ENCODE results near the gene KIR3DL1. TPM values are rescaled to one million over a fixed set of nuclear protein-coding genes. Genes with fewer than 3 reads are reported as not detected.

Gene KIR3DL1
- total RNA-seq, 1 donor from 2014 or later: not detected

Small RNAs within 50 kb of the gene (small RNA-seq; reads per million reads assigned to genes)
- gene KIR3DP1: not detected
- not detected for gene RNU6-222P

Other genes starting within 250 kb of the KIR3DL1 start
- gene LILRA2, start 242.7 kb upstream of the KIR3DL1 start, total RNA-seq: 0.94 TPM
- 0.16 TPM for gene LILRA1, start 222.8 kb upstream of the KIR3DL1 start, total RNA-seq
- gene LILRB1, start 186.0 kb upstream of the KIR3DL1 start, total RNA-seq: not detected
- gene LILRB4, start 153.5 kb upstream of the KIR3DL1 start, total RNA-seq: 1.6 TPM
- not detected for gene KIR3DL3, start 92.0 kb upstream of the KIR3DL1 start, total RNA-seq
- gene KIR2DL3, start 78.0 kb upstream of the KIR3DL1 start, total RNA-seq: not detected
- gene KIR2DL1, start 46.7 kb upstream of the KIR3DL1 start, total RNA-seq: not detected
- not detected for gene KIR2DL4, start 12.9 kb upstream of the KIR3DL1 start, total RNA-seq
- gene KIR2DS4, start 16.2 kb downstream of the KIR3DL1 start, total RNA-seq: not detected
- gene KIR3DL2, start 34.0 kb downstream of the KIR3DL1 start, total RNA-seq: not detected
- gene FCAR, start 57.8 kb downstream of the KIR3DL1 start, total RNA-seq: not detected
- gene NCR1, start 89.7 kb downstream of the KIR3DL1 start, total RNA-seq: not detected
- gene NLRP7, start 131.1 kb downstream of the KIR3DL1 start, total RNA-seq: not detected
- 2.0 TPM for gene NLRP2, start 149.9 kb downstream of the KIR3DL1 start, total RNA-seq
- 0.47 TPM for gene GP6, start 221.8 kb downstream of the KIR3DL1 start, total RNA-seq
- 15.0 TPM for gene RDH13, start 246.7 kb downstream of the KIR3DL1 start, total RNA-seq

Measured in occipital lobe (tissue), 2 donors.